Stimulated activated CD8-positive, alpha-beta memory T cell treated with anti-CD3 and anti-CD28 coated beads, Interleukin-2, amount 100 ng/mL, for 1 hour (primary cell): ENCODE measurements around the gene GNB1L.
"Not testable (repeated sequence)": the region's sequence is repeated elsewhere in the genome, so short reads cannot be mapped to it uniquely, and the experiment has no call there.

Experiments
- DNase-seq, 2 donors: peaks; one replicate each; pipeline ENCODE4 v3.0.0-alpha.2; 2020; ENCODE audit warnings: low read depth in 2 of 2

The GNB1L gene

GRCh38 chr22:19795617-19796008, 59.1 kb downstream of the GNB1L start:
- DNase-seq: no peak

GRCh38 chr22:19793661-19794310, 60.9 kb downstream of the GNB1L start:
- no peak for DNase-seq

DNA sequence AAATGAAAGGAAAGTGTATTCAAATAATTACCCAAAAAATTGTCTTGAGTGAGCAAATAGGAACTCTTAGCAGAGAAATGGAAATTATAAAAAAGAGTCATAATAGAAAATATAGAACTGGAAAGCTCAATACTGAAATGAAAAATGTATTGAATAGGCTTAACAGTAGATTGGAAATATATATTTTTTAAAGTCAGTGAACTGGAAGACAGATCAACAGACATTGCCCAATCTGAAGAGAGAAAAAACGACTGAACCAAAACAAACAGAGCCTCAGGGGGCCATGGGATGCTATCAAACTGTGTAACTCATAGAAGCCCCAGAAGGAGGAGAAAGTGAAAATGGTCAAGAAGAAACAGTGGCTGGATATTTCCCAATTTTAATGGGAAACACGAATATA, 61.5 kb downstream of the GNB1L start:
- no peak for DNase-seq

- not testable (repeated sequence) for DNase-seq
Observed at GRCh38 chr22:19792383-19792896, 62.2 kb downstream of the GNB1L start.

DNA sequence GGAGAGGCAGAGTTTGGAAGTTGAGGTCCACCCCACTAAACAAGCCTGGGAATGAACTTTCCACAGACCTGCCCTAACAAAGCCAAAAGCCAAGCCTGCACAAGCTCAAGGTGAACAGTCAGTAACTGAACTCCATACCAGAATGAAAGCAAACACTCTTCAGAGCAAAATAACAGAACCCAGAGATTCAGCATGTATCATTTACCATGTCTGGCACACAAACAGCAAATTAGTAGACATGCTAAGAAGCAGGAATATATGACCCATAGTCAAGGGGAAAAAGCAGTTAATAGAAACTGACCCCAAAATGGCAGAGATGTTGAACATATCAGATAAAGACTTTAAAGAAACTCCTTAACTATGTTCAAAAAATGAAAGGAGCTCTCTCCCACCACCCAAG, 62.8 kb downstream of the GNB1L start:
- DNase-seq: no peak

GRCh38 chr22:19791243-19791642, 63.4 kb downstream of the GNB1L start:
- no peak for DNase-seq

GRCh38 chr22:19789828-19790227, 64.8 kb downstream of the GNB1L start:
- no peak for DNase-seq

- DNase-seq: no peak
Observed at GRCh38 chr22:19789406-19789805, 65.3 kb downstream of the GNB1L start.

DNA sequence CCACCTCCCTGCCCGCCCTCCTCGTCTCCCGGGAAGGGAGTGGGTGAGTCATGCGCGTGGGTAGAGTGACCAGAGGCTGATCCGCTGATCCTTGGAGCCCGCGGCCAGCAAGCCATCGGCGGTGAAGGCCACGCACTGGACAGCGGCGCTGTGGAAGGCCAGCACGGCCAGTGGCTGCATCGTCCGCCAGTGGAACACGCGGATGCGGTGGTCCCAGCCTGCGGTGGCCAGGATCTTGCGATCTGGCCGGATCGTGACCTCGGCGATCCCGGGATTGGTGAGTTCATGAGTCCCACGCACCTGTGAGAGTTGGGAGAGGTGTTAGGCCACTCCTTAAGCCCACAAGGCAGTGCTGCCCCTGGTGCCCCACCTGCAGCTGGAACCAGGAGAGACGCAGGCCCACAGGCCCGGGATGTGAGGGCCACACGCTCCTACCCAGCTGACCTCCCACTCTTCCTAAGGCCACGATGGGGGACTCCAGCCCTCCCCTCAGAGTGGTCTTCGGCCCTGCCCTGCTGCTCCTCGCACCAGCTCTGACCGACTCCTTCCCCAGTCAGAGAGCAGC, 65.9 kb downstream of the GNB1L start:
- no peak for DNase-seq

DNA sequence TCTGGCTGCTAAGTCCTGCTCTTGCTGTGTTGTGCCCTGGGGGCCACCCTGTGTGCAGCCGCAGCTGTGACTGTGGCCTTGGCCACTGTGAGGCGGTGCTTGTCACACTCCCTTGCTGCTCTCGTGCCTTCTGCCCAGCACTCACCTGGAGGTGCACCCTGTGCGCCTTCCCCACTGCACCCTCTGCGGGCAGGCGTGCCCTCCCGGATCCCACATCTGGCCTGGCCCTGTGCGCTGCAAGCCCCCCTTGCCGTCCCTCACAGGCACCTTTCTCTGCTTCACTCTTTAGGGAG, 66.9 kb downstream of the GNB1L start:
- DNase-seq: no peak

- DNase-seq: no peak
Observed at GRCh38 chr22:19786959-19787848, 67.5 kb downstream of the GNB1L start.

- DNase-seq: no peak
Observed at GRCh38 chr22:19786264-19786585, 68.4 kb downstream of the GNB1L start.

- no peak for DNase-seq
Observed at GRCh38 chr22:19785461-19786263, 69.0 kb downstream of the GNB1L start.

GRCh38 chr22:19784384-19785175, 70.1 kb downstream of the GNB1L start:
- no peak for DNase-seq

DNA sequence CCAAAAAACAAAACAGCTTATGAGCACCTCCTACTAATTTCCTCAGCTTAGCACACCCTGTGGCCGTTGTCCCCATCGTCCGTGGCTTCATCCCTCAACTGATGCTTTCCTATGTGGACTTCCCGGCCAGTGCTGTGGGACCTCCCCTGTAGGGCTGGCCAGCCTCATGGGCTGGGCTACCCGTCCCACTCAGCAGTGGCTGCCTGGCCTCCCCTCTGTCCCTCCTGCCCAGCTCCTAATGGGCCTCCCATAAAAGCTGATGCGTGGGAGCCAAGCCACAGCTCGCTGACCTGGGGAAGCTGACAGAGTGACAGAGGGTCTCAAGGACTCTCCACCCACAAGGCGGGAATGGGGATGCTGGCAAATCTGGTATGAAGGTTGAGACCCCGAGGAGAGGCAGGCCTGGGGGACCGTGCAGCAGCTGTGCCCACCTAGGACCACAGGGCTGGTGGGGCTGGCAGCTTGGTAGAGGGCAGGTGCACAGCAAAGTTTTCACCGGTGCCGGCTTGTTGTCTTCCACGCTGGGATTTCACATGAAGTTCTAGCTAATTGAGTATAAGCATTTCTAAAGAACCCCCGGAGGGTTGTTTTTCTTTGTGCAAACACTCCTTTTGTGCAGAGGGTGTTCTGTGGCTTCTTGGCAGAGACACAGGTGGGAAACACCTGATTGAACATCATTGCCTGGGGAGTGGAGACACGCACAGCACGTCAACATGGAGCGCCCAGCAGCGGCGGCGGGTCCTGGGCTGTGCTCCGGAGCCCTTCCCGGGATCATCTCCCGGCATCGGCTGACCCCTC, 70.9 kb downstream of the GNB1L start:
- no peak for DNase-seq

GRCh38 chr22:19782533-19782932, 72.1 kb downstream of the GNB1L start:
- DNase-seq: no peak

- DNase-seq: no peak
Observed at GRCh38 chr22:19779685-19780268, 74.9 kb downstream of the GNB1L start.

GRCh38 chr22:19779011-19779421, 75.7 kb downstream of the GNB1L start:
- no peak for DNase-seq

DNA sequence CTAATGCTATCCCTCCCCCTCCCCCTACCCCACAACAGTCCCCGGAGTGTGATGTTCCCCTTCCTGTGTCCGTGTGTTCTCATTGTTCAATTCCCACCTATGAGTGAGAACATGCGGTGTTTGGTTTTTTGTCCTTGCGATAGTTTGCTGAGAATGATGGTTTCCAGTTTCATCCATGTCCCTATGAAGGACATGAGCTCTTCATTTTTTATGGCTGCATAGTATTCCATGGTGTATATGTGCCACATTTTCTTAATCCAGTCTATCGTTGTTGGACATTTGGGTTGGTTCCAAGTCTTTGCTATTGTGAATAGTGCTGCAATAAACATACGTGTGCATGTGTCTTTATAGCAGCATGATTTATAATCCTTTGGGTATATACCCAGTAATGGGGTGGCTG, 77.5 kb downstream of the GNB1L start:
- DNase-seq: not testable (repeated sequence)

GRCh38 chr22:19776433-19777031, 78.1 kb downstream of the GNB1L start:
- DNase-seq: no peak
